HG03060 (cell line): ENCODE results near the gene NHS.

Source experiments
- ATAC-seq: cut with Tn5 transposase; IDR thresholded peaks from one replicate; pipeline ENCODE4 v1.9.1; 2021; ENCODE audit warnings: low read depth, moderate number of reproducible peaks; ENCODE audit not compliant: unreplicated experiment

NHS gene

DNA sequence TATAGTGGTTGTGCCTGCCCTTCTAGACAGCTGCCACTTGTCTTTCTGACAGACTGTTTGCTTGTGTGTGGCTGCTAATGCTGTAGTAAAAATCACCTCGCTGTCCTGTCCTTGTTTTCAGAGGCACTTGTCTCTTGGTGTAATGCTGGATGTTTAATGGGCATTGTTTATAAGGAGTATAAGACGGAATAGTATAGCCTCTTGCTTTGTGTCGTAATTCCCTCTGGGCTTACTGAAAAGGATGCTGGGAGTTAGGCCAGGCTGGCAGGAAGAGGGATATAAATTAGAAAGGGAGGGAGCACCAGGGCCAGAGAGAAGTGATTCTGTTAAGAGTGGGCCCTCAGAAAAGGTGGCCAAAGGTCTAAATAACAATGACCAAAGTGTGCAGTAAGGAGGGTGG is 29.0 kb downstream of the NHS start:
- ATAC-seq, result no peak

GRCh38 chrX:17405225-17405969 is 30.4 kb downstream of the NHS start:
- no peak for ATAC-seq

- ATAC-seq, result no peak
Measured at GRCh38 chrX:17409566-17410290, 34.7 kb downstream of the NHS start.

DNA sequence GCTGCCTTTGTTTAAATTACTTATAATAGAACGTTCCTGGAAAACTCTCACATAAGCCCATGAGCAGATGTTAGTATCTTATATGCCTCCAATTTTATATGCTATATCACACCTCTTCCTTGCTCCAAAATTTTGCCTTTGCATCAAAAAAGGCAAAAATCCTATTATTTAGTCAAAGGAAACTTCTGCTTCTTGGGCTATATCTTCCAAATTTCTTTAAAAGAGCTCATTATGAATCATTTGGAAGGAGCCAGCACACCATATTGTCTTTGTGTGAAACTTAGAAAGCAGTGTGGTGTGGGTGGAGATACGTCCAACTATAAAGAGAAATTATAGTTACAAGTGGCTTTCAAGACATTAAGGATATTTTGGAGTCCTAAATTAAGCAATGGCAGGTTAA is 35.7 kb downstream of the NHS start:
- no peak for ATAC-seq

GRCh38 chrX:17411205-17411604 is 36.2 kb downstream of the NHS start:
- ATAC-seq, result no peak

- ATAC-seq, result no peak
Measured at GRCh38 chrX:17412692-17413091, 37.7 kb downstream of the NHS start.

DNA sequence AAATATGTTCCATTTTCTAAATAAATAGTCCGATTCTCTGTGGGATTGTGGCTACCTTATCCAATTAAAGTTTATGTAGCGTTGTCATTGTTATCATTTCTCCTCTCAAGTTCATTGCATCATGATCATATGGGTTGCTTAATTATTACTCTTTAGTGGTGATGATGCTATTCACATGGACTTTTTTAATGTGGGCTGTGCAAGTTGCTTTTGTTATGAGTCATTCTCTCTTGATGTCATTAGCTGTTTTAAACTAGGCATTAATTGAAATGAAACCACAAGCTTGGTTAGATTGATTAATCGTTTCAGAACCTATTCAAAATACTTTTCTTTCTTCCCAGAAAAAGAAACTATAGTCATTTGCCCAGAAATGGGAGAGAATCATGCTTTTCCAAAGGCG is 38.2 kb downstream of the NHS start:
- no peak for ATAC-seq

- ATAC-seq, result no peak
Measured at GRCh38 chrX:17414027-17414658, 39.1 kb downstream of the NHS start.

- no peak for ATAC-seq
Measured at GRCh38 chrX:17414839-17415238, 39.8 kb downstream of the NHS start.

DNA sequence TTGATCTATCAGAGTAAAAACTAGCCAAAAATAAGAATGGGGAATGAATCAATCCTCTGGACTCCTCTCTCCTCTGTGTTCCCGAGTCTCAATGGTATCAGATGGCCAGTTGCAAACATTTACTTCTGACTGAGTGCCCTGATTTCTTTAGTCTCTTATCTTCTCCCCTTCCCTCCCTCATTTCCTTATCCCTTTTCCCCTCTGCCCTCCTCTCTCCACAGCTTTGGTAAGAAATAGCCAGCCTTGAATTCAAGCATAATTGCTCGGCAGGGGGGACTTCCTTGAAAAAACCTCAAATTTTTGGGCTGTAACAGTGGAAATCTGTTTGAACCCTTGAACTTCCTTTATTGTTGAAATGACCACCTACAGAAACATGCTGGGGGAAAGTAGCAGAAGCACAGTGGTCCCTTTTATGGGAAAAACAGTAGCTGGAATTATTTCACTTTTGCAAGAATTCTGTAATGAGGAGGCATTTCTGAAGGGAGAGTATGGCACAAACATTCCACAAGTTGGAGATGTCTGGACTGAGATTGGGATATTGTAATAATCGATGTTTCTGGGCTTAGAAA is 40.3 kb downstream of the NHS start:
- no peak for ATAC-seq

DNA sequence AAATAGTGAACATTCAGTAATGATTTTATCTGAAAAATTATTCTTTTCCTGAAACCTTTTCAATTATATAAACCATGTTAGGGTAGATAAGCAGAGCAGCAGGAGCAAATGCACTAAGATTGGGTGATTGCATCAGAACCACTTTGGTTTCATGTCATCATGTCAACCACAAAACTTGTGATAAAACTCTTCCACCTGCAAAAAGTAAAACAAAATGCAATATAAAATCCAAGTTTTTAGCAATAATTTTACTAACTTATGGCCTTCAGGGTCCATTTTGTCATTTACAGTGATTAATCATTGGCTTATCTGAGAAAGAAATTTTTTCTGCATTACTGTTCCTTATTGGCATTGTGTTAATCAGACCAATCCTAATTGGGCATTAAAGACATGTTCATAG is 42.4 kb downstream of the NHS start:
- no peak for ATAC-seq

GRCh38 chrX:17425136-17425535 is 50.1 kb downstream of the NHS start:
- no peak for ATAC-seq

DNA sequence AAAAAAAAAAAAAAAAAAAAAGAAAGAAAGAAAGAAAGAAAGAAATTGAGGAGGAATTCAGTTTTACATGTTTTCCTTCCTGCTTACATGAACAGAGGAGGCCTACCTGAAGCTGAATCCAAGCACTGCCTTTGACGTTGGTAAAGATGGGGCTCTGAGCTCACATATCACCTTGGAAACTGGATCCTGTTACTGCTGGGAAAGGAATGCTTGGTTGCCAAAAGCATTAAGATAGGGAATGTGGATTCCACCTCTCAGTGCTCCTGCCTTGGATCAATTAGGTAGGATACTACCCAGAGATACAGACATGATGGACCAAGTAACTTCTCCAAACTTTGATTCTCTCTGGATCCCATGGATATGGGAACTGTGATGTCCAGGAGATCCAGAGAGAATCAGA is 50.6 kb downstream of the NHS start:
- ATAC-seq, result no peak

DNA sequence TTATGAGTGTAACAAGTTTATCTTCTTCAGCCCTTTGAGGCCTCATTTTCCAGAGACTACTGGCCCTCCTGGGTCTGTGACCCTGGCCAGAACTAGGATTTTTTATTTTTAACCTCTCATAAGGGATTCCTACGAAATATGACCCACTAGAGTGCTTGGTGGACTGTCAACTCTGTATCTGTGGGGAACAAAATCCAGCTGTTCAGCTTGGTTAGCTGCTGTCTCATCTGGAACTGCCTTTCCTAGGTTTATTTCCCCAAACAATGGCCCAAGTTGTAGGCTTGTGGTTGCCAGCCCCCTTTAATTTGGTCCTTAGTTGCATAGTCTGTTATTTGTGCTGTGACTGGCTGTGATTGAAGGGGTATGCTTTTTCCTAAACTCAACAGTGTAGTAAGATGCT is 56.2 kb downstream of the NHS start:
- no peak for ATAC-seq

DNA sequence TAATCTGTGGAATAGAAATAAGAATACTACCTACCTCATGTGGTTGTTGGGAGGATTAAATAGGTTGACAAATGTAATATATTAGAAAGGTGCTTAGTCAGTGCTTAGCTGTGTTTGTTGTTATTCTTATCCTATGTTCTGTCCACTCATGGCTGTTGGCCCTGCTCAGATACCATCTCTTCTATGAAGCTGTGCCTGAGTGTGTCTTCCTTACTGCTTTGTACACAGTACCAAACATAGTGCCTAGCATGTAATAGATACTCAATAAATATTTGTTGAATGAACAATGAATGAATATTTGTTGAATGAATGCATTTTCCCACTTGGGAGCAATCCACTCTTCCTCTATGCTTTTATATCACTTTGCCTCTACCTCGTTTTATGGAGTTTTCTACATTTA is 57.2 kb downstream of the NHS start:
- no peak for ATAC-seq

DNA sequence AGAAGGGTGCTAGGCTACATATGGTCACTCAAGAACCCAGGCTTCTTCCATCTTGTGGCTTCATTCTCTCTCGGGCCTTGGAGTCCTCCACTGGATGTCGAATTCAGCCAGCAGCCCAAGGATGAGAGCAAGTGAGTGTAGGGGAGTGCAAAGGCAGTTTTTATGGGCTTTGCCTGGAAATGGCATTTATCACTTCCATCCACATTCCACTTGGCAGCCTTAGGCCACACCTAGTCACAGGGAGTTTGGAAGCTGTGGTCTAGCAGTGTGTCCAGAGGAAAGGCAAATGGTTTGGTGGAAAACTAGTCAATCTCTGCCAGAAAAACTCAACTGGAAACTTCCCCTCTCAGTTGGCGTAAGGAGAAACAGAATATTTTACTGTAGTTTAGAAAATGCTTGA is 59.0 kb downstream of the NHS start:
- ATAC-seq, result no peak

DNA sequence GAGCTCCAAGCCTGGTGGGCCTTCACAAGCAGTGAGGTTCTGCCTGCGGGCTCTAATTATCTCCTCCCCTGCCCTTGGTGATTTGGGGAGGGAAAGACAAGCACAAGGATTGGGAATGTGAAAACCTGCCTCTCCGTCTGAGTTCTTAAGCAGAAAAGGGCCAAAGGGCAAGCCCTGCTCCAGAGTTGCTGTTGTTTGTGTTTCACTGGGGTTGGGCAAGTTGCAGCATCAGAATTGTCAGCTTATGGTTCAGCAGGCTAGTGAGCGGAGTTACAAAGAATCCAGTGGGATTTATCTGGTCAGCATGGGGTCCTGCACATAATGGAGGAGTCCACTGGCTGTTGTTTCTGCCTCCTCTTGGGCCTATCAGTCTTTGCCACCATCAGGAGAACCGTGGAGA is 60.5 kb downstream of the NHS start:
- no peak for ATAC-seq

GRCh38 chrX:17438221-17438620 is 63.2 kb downstream of the NHS start:
- ATAC-seq, result no peak

DNA sequence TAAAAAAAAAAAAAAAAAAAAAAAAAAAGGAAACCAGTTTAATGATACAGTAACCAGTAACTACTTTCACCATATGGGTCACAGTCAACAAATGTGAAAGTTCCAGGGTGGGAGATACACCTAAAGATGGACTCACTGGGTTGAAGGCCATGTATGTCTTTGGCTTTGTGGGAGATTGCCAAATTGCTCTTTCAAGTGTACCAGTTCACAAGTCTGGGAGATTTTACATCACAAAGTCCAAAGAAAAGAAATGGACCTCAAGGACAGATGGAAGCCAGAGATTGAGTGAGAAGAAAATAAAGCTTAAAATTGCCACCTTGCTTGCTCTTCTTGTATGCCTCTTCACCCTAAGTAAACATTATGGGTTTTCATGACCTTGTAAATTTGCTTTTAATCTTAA is 65.3 kb downstream of the NHS start:
- ATAC-seq, result no peak

DNA sequence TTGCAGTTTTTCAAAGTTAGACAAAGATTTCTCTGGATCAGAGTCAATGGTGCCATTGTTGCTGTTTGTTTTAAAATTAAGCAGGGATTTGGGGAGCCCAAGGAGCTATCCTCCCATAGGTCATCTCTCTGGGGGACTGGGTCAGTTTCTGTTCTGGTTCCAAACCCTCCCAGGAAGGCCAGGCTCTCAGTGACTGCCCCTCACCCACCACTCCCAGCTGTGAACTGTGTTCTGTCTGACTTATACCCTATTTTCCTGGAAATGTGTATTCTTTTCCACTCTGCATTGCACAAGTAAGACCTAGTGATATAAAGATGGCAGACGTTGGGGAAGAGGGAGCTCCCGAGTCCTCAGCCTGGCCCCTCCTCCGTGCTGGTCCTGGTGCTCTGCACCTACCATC is 65.8 kb downstream of the NHS start:
- ATAC-seq, result no peak

DNA sequence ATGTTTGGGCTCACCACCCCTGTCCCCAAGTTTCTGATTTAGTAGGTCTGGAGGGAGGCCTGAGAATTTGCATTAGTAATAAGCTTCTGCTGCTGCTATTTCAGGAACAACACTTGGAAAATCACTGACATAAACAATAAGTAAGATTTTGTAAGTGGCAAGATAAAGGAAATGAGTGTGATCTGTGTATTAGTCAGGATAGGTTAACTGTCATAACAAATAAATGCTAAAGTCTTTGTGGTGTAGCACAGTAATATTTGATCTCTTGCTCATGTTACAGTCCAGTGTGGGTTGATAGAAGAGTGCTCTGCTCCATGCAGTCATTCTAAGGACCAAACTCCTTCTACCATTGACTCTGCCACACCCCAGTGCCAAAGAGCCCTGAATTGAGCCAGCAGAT is 67.0 kb downstream of the NHS start:
- no peak for ATAC-seq

DNA sequence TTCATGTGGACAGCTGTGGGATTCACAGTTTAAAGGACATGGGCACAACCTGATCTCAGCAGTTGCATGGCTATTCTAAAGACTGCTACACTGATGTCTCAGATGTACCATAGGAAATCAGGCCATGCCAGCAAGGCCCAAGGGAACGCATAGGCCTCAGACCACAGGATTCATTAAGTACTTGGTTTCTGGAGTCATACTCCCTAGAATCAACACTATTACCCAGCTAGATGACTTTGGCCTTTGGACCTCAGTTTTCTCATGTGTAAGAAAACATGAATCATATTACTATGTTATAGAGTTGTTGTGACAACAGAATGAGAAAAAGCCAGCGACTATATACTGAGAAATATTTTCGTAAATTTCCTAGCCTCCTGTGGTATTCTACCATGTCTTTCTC is 67.9 kb downstream of the NHS start:
- ATAC-seq, result no peak
